Sigmoid colon (tissue), 7 donors: ENCODE measurements around the gene GBX2. TPM values are rescaled to one million over a fixed set of nuclear protein-coding genes. Genes with fewer than 3 reads are reported as not detected.

Experiments used
- DNase-seq: peaks from one replicate; pipeline ENCODE4 v3.0.0-alpha.2; 2019
- H3K27ac ChIP-seq, 4 donors: fragments of 200-600 bp; sonication (generic); one replicate each; pipeline ENCODE4 v1.5.1; 2016 to 2019; ENCODE audit warnings: mild to moderate bottlenecking in 1 of 4
- H3K27me3 ChIP-seq, 3 donors: fragments of 200-600 bp; sonication (generic); one replicate each; pipeline ENCODE4 v1.5.1; 2019; ENCODE audit warnings: mild to moderate bottlenecking in 1 of 3
- H3K36me3 ChIP-seq, 4 donors: fragments of 200-600 bp; sonication (generic); one replicate each; pipeline ENCODE4 v1.5.1; 2016 to 2019
- H3K4me1 ChIP-seq, 4 donors: fragments of 200-600 bp; sonication (generic); one replicate each; pipeline ENCODE4 v1.5.1; 2017 to 2019
- H3K4me3 ChIP-seq, 4 donors: fragments of 200-600 bp; sonication (generic); one replicate each; pipeline ENCODE4 v1.5.1; 2017 to 2019; ENCODE audit warnings: mild to moderate bottlenecking in 2 of 4, moderate library complexity in 1 of 4
- H3K9me3 ChIP-seq, 4 donors: fragments of 200-600 bp in 3 of 4; sonication (generic) in 3 of 4; one replicate each; pipeline versions ENCODE4 v1.5.1 to v1.6.1; 2013 to 2019
- CTCF ChIP-seq, 4 experiments: fragments of 450-650 bp in 3 of 4; fragments of 200-600 bp in 1 of 4; IDR thresholded peaks; one replicate each; pipeline ENCODE4 v1.5.1; 2016 to 2019; ENCODE audit warnings: antibody characterized with exemption in 4 of 4, mild to moderate bottlenecking in 3 of 4, moderate library complexity in 2 of 4
- EP300 ChIP-seq, 4 donors: sonication (generic); formaldehyde crosslinking; IDR thresholded peaks; one replicate each; pipeline ENCODE4 v1.6.1; 2017; ENCODE audit warnings: antibody characterized with exemption in 4 of 4
- POLR2A ChIP-seq, 2 donors: fragments of 450-650 bp; IDR thresholded peaks; one replicate each; pipeline ENCODE4 v1.6.1; 2016; ENCODE audit warnings: antibody characterized with exemption in 2 of 2, mild to moderate bottlenecking in 2 of 2, moderate library complexity in 2 of 2
- POLR2AphosphoS5 ChIP-seq, 4 donors: sonication (generic); formaldehyde crosslinking; IDR thresholded peaks; one replicate each; pipeline ENCODE4 v1.6.1; 2017; ENCODE audit warnings: antibody characterized with exemption in 4 of 4
- WGBS, 2 donors: extraction: QIAGEN DNeasy Blood & Tissue Kit; methylation state at CpG; one replicate each; pipeline ENCODE4 v1.1.7; 2013; 5-methylcytosine and 5-hydroxymethylcytosine counted together
- intact Hi-C: fragments of 100-400 bp; cut with DNase I; formaldehyde crosslinking; loops from one replicate; pipeline ENCODE4 v1.15.1; 2023
- polyA plus RNA-seq, 3 donors: library from polyadenylated mRNA; stranded (reverse); fragments of 200-250 nt; gene quantifications; one replicate each; pipeline ENCODE4 v1.2.3, GENCODE V29; 2013
- total RNA-seq, 4 donors: library from RNA; depleted of rRNA; stranded (reverse); fragments of >200 nt; gene quantifications; one replicate each; pipeline ENCODE4 v1.1.0, GENCODE V29; 2016
- donor health status: healthy with polysubstance abuse.
- donor health status: Bipolar disorder and iron deficiency.
- donor health status: healthy.

Gene GBX2
- total and polyA plus RNA-seq, 7 donors: not detected

DNA sequence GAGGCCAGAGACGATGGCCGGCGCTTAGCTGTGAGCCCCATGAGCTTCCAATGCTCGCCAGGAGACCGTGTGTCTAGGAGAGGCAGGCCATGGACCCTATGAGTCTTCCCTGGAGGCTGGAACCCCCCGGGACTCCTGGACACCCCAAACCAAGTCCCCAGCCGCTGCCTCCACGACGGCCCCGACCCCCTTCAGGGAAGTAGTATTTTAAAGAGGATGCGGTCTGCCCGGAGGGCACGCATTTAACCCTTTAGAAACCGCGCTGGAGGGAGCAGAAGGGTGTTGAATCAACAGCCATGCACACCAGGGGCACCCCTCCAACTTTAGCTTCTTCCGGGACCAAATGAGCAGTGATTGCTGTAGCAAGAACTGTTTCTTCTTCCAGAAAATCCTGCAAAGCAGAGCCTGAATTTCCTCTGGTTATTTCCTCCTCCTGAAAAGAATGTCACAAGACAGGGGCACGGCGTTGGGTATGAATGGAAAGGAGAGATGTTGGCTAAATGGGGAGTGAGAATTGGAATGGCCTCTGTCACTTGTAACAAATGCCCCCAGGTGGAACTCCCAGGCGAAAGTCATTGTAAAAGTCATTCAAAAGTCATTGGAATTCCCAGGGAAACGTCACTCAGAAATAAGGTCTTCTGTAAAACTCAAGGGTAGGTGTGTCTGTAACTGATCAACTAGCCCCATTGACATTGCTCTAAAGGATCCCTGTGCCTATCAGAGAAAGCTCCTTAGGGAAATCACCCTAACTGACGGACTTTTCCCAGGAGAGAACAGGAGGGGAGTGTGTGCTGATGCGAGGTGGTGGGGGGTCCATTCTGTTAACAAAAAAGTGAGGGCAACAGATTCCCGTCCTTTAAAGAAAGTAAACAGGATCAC is 5.8 kb upstream of the GBX2 start:
- intact Hi-C loops: no loop called here
- Histone ChIP-seq H3K9me3 (no peaks in the 10 kb centered on the region), H3K36me3 (no peaks in the 10 kb centered on the region), H3K4me3 (no peak overlapping the region), H3K27ac (no peak overlapping the region), H3K4me1 (peaks cover 0 to 41% (median 35%) of the 10 kb centered on the region in 4 donors), H3K27me3 (peaks cover 68 to 100% (median 93%) of the 10 kb centered on the region in 3 donors)
- no peak for TF ChIP-seq POLR2A (IDR thresholded peaks at IDR 0.05)
- TF ChIP-seq CTCF (IDR thresholded peaks at IDR 0.05): no peak
- TF ChIP-seq EP300 (IDR thresholded peaks at IDR 0.05): no peak
- TF ChIP-seq POLR2AphosphoS5 (IDR thresholded peaks at IDR 0.05): no peak
- no peak for DNase-seq
- 2 to 7% methylated on average over 23 of the region's 23 CpGs for WGBS, 2 donors

GRCh38 chr2:236173036-236173728 is 5.0 kb upstream of the GBX2 start:
- WGBS, 2 donors: 5 to 6% methylated on average over 62 of the region's 62 CpGs
- Histone ChIP-seq H3K27ac (no peak overlapping the region), H3K27me3 (peaks cover 70 to 100% (median 94%) of the 10 kb centered on the region in 3 donors), H3K36me3 (no peaks in the 10 kb centered on the region), H3K9me3 (no peaks in the 10 kb centered on the region), H3K4me1 (peaks cover 0 to 41% (median 36%) of the 10 kb centered on the region in 4 donors), H3K4me3 (no peak overlapping the region)
- intact Hi-C loops: no loop called here
- TF ChIP-seq POLR2A (IDR thresholded peaks at IDR 0.05) (no peak), CTCF (IDR thresholded peaks at IDR 0.05) (no peak), EP300 (IDR thresholded peaks at IDR 0.05) (no peak), POLR2AphosphoS5 (IDR thresholded peaks at IDR 0.05) (no peak)
- peak; percentile 53 for DNase-seq

- intact Hi-C loops: no loop called here
- H3K27me3 ChIP-seq: peaks cover 76 to 100% (median 95%) of the 10 kb centered on the region in 3 donors
- WGBS, 2 donors: 5 to 6% methylated on average over 46 of the region's 46 CpGs
- peak; percentile 44 for DNase-seq
- peaks cover 0 to 41% (median 37%) of the 10 kb centered on the region in 4 donors for H3K4me1 ChIP-seq
- no peak for TF ChIP-seq CTCF (IDR thresholded peaks at IDR 0.05)
- no peak for TF ChIP-seq EP300 (IDR thresholded peaks at IDR 0.05)
- no peak for TF ChIP-seq POLR2AphosphoS5 (IDR thresholded peaks at IDR 0.05)
- no peak for TF ChIP-seq POLR2A (IDR thresholded peaks at IDR 0.05)
- H3K9me3 ChIP-seq: no peaks in the 10 kb centered on the region
- H3K27ac ChIP-seq: no peak overlapping the region
- no peak overlapping the region for H3K4me3 ChIP-seq
- no peaks in the 10 kb centered on the region for H3K36me3 ChIP-seq
Observed at GRCh38 chr2:236172255-236173035, 4.3 kb upstream of the GBX2 start.

GRCh38 chr2:236171680-236172254 is 3.6 kb upstream of the GBX2 start:
- H3K36me3 ChIP-seq: no peaks in the 10 kb centered on the region
- intact Hi-C loops: no loop called here
- H3K4me1 ChIP-seq: peaks cover 0 to 47% (median 44%) of the 10 kb centered on the region in 4 donors
- H3K4me3 ChIP-seq: no peak overlapping the region
- no peak overlapping the region for H3K27ac ChIP-seq
- WGBS, 2 donors: 4 to 9% methylated on average over 16 of the region's 16 CpGs
- peaks cover 76 to 100% (median 95%) of the 10 kb centered on the region in 3 donors for H3K27me3 ChIP-seq
- TF ChIP-seq POLR2AphosphoS5 (IDR thresholded peaks at IDR 0.05) (no peak), EP300 (IDR thresholded peaks at IDR 0.05) (no peak), CTCF (IDR thresholded peaks at IDR 0.05) (no peak), POLR2A (IDR thresholded peaks at IDR 0.05) (no peak)
- DNase-seq: no peak
- no peaks in the 10 kb centered on the region for H3K9me3 ChIP-seq
